ENCODE results near the gene KLHDC8B. TPM values are rescaled to one million over a fixed set of nuclear protein-coding genes. Genes with fewer than 3 reads are reported as not detected.

The KLHDC8B gene
- total RNA-seq, 1 donor from 2014 or later = 132 TPM

- intact Hi-C loops (cut with DNase I) = no loop called here
- DNase-seq (ENCODE audit: low spot score) = no peak
These were observed 18.0 kb upstream of the KLHDC8B start for GRCh38 chr3:49153349-49153912.

DNA sequence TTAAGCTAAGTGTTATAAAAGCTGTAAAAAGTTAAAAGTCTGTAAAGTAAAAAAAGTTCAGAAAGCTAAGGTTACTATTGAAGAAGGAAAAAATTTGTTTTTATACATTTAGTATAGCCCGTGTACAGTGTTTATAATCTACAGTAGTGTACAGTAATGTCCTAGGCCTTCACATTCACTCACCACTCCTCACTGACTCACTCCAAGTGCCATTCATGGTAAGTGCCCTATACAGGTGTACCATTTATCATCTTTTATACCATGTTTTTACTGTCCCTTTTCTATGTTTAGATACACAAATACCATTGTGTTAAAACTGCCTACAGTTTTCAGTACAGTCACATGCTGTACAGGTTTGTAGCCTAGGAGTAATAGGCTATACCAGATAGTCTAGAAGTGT, 14.1 kb upstream of the KLHDC8B start:
- intact Hi-C loops (cut with DNase I) = no loop called here
- DNase-seq (ENCODE audit: low spot score) = no peak

DNA sequence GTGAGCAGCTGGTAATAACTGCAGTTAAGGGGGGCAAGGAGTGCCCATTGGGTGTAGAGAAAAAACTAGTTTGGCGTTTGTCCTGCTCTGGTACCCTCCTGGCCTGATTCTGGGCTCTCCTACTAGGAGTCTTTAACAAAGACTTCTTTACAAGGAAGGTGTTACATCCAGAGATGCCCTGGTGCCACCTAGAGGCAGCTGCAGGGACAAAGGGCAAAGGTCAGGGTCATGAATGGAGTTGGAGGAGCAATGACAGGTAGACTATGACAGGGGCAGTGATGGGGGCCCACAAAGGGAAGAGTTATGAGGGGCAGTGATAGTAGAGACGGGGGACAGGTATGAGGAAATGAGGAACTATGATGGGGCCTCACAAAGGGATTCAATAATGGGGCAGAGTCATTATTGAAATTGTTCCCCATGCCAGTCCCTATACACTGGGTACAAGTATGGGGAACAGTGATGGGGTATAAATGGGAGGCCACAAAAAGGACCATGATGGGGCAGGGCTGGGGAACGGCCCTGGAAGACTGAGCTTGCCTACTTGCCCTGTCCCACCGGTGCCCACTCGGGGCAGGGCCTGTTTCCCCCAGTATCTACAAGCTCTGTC, 13.2 kb upstream of the KLHDC8B start:
- no peak for DNase-seq (ENCODE audit: low spot score)

GRCh38 chr3:49158792-49159191, 12.6 kb upstream of the KLHDC8B start:
- no peak for DNase-seq (ENCODE audit: low spot score)
- intact Hi-C loops (cut with DNase I) = no loop called here

More for the DNA sequence above, 13.2 kb upstream of the KLHDC8B start:
- intact Hi-C loops (cut with DNase I) = no loop called here

DNA sequence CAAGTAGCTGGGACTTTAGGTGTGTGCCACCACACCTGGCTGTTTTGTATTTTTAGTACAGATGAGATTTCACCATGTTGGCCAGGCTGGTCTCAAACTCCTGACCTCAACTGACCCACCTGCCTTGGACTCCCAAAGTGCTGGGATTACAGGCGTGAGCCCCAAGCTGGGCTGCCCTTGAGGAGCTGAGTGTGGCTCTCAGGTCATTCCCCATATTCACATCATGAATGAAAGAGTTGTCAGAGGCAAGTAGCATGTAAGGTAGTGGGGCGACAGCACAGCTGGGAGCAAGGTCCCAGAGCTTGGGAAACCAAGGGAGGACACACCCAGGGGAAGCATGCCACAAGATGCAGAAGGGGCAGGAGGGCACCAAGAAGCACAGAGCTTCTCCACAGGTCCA, 10.2 kb upstream of the KLHDC8B start:
- no peak for DNase-seq (ENCODE audit: low spot score)
- intact Hi-C loops (cut with DNase I) = no loop called here

- no peak for DNase-seq (ENCODE audit: low spot score)
- intact Hi-C loops (cut with DNase I) = no loop called here
These were observed 9.4 kb upstream of the KLHDC8B start for GRCh38 chr3:49161808-49162530.

GRCh38 chr3:49162751-49163419, 8.5 kb upstream of the KLHDC8B start:
- DNase-seq (ENCODE audit: low spot score) = no peak
- intact Hi-C loops (cut with DNase I) = no loop called here

GRCh38 chr3:49163609-49164008, 7.8 kb upstream of the KLHDC8B start:
- DNase-seq (ENCODE audit: low spot score) = no peak
- intact Hi-C loops (cut with DNase I) = no loop called here

GRCh38 chr3:49164983-49165720, 6.2 kb upstream of the KLHDC8B start:
- DNase-seq (ENCODE audit: low spot score) = no peak
- intact Hi-C loops (cut with DNase I) = no loop called here

- DNase-seq (ENCODE audit: low spot score) = peak; percentile 88
- intact Hi-C loops (cut with DNase I) = loop anchor here (2.0 kb wide), 1 partner anchor 45 kb away; the partner anchor contains the start of gene USP19
These were observed 5.3 kb upstream of the KLHDC8B start, which contains the start of gene CCDC71 for GRCh38 chr3:49165771-49166751. CCDC71 (minus strand) TSS chr3:49166331; CDS start chr3:49164208, 2,123 bp downstream.

DNA sequence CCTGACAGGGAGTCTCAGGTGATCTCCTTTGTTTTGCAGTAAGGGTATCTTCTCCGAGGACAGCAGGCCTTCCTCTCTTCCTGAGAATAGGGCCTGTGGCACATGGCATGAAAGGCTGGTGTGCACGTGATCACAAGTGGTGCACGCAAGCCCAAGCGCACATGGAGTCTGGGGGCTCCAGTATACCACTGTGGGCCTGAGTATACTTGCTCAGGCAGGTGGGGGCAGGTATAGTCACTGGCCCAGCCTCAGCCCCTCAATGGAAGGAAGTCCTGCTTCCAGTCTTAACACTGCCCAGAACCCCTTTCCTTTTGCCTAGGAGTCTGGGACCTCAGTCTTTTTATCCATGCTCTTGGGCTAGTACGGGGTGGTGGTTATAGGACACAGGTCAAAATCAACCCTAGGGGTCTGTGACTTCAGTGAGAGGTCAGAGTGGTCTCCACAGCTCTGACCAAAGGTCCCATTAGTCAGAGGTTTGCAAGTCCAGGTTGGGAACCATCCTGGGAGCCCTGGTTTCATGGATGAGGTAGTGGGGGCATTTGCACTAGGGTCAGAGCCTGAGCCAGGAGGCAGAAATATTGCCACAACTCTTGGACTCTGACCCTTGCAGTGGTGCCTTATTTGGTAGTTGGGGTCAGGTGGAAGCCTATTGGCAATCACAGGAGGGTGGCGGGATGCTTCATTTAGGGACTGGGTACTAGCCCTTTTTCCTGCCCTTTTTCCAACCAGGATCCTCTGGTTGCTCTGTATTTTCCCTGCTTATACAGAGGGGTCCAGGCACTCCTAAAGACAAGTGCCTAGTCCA, 4.4 kb upstream of the KLHDC8B start:
- no peak for DNase-seq (ENCODE audit: low spot score)
- intact Hi-C loops (cut with DNase I) = loop anchor here (2.0 kb wide), 1 partner anchor 46 kb away; the partner anchor contains the start of gene USP19

DNA sequence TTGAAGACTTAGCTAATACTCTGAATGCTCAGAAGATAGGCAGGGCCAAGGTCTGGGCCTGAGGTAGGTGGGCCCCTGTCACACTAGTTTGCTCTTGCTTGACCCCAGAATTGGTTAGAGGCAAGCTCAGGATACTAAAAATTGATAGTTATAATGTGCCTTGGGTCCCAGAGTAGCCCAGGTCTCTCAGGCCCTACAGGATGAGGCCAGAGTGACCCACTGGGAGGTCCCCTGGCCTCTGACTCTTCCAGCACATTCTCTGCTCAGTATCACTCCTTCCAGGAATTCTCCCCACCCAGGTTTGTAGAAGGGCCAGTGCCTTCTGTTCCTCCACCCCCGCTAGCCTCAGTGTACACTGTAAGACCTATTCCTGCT, 667 bp upstream of the KLHDC8B start:
- intact Hi-C loops (cut with DNase I) = loop anchor here (1.0 to 2.0 kb wide), 5 partner anchors 76 to 278 kb away; partner anchors contain the start of genes QRICH1 and USP4

DNA sequence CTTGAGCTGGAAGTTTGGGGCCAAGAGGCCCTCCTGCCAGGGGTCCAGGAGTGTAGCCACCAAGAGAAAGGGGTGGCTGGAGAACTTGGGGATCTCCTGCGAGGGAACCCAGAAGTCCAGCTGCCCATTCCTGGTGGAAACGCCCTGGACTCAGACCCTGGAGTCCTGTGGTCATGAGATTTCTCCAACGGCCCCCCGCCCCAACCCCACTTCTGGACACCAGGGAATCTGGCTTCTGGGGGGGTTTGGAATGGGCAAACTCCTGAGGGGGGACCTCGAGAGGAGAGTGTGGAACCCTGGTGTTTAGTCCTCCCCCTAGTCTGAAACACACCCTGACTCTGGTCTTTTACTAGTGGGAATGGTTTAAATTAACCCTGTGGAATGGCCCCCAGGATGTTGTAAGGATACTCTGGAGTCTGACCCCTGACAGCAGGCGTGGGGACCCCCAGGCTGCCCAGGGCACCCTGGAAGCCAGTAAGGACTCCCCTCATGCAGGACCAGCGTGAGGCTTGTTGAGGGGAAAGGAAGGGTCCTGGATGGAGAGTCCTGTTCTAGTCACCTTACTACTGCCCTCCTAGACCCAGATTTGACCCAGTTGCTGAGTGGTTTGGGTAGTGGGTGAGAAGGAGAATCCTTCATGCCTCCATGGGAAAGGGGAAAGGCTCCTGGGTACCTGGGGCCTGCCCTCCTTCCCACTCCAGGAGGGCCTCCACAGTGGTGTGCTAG, 540 bp downstream of the KLHDC8B start:
- intact Hi-C loops (cut with DNase I) = loop anchor here (1.0 to 2.0 kb wide), 7 partner anchors 27 to 277 kb away; partner anchors contain the start of genes LAMB2, QRICH1 and USP4

More for the DNA sequence above, 667 bp upstream of the KLHDC8B start:
- DNase-seq (ENCODE audit: low spot score) = no peak

DNA sequence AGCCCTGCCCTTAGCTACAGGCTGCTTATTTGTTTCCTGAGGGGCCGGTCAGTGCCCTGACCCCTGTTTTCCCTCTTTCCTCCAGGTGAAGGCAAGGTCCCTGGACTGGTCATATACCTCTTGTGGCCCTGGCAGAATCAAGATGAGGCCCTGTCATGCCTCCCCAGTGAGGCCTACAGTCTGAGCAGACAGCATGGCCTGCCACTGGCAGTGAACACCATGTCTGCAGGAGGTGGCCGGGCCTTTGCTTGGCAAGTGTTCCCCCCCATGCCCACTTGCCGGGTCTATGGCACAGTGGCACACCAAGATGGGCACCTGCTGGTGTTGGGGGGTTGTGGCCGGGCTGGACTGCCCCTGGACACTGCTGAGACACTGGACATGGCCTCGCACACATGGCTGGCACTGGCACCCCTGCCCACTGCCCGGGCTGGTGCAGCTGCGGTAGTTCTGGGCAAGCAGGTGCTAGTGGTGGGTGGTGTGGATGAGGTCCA, 1.2 kb downstream of the KLHDC8B start:
- intact Hi-C loops (cut with DNase I) = loop anchor here (2.0 kb wide), 2 partner anchors 26 to 40 kb away; partner anchors contain the start of gene LAMB2
- DNase-seq (ENCODE audit: low spot score) = no peak

More for the DNA sequence above, 540 bp downstream of the KLHDC8B start:
- no peak for DNase-seq (ENCODE audit: low spot score)

DNA sequence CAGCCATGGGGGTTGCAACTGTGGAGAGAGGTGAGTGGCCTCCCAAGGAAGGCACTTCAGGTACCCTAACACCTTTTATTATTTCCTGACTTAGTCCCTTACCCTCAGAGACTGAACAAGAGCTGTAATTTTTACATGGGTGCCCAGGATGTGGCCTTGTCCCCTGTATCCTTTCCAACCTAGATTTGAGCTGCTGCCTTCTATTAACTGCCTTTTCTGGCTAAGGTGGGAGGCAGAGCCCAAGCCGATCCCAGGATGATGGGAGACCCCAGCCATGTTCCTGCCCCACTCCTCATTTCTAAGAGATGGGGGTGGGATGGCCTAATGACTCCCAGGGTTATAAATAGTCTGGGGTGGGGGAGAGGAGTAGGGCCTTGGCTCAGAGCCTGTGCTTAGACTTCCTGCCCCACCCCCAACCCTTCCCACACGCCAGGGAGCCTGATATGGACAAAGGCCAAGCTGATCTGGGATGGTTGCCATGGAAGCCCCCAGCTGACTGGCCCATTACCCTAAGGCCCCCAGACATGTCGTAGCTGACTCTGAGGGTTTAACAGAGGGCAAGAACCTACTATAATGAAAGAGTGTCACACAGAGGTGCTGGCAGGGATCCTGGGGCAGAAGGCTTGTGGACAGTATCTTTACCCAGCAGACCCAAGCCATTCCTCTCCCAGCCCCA, 1.9 kb downstream of the KLHDC8B start:
- peak; percentile 82 for DNase-seq (ENCODE audit: low spot score)
- intact Hi-C loops (cut with DNase I) = loop anchor here (2.0 kb wide), 2 partner anchors 26 to 40 kb away; partner anchors contain the start of gene LAMB2

GRCh38 chr3:49173792-49174170, 2.4 kb downstream of the KLHDC8B start:
- intact Hi-C loops (cut with DNase I) = loop anchor here (2.0 kb wide), 2 partner anchors 25 to 41 kb away; partner anchors contain the start of gene LAMB2
- no peak for DNase-seq (ENCODE audit: low spot score)

All from cardiac septum (tissue), 1 donor.